HUES64 (cell line): ENCODE measurements around the gene CDHR5.

ENCODE experiments used
- H3K27ac ChIP-seq: 2 replicates; pipeline ENCODE4 v1.7.0; 2013; ENCODE audit warnings: low read depth, low read length, inconsistent platforms
- H3K27me3 ChIP-seq: 2 replicates; pipeline ENCODE4 v1.6.1; 2013; ENCODE audit warnings: mild to moderate bottlenecking, low read length; ENCODE audit not compliant: insufficient read depth
- H3K36me3 ChIP-seq: 2 replicates; pipeline ENCODE4 v1.6.1; 2013; ENCODE audit warnings: mild to moderate bottlenecking, low read length; ENCODE audit not compliant: insufficient read depth
- H3K4me1 ChIP-seq: 2 replicates; pipeline ENCODE4 v1.6.1; 2013; ENCODE audit warnings: mild to moderate bottlenecking, low read length, moderate library complexity; ENCODE audit not compliant: insufficient read depth
- H3K4me3 ChIP-seq: 2 replicates; pipeline ENCODE4 v1.5.1; 2013; ENCODE audit warnings: mild to moderate bottlenecking, low read length, moderate library complexity
- H3K9ac ChIP-seq: 2 replicates; pipeline ENCODE4 v1.6.1; 2013; ENCODE audit warnings: mild to moderate bottlenecking, low read depth, low read length
- H3K9me3 ChIP-seq: 2 replicates; pipeline ENCODE4 v1.6.1; 2013; ENCODE audit warnings: low read depth, low read length; ENCODE audit not compliant: insufficient read depth
- WGBS: fragments of 150-250, 120-280 bp; methylation state at CpG from one replicate; pipeline ENCODE4 v1.1.7; 2013; ENCODE audit warnings: missing lambda C conversion rate; 5-methylcytosine and 5-hydroxymethylcytosine counted together

The CDHR5 gene

GRCh38 chr11:593347-593746, 31.4 kb downstream of the CDHR5 start:
- H3K36me3 ChIP-seq: peaks cover 94% of the 10 kb centered on the region
- H3K4me3 ChIP-seq: no peak overlapping the region
- H3K27ac ChIP-seq: no peak overlapping the region
- H3K9ac ChIP-seq: no peak overlapping the region
- 94% methylated on average over 21 of the region's 21 CpGs for WGBS
- H3K9me3 ChIP-seq: no peaks in the 10 kb centered on the region
- no peaks in the 10 kb centered on the region for H3K4me1 ChIP-seq
- no peaks in the 10 kb centered on the region for H3K27me3 ChIP-seq

DNA sequence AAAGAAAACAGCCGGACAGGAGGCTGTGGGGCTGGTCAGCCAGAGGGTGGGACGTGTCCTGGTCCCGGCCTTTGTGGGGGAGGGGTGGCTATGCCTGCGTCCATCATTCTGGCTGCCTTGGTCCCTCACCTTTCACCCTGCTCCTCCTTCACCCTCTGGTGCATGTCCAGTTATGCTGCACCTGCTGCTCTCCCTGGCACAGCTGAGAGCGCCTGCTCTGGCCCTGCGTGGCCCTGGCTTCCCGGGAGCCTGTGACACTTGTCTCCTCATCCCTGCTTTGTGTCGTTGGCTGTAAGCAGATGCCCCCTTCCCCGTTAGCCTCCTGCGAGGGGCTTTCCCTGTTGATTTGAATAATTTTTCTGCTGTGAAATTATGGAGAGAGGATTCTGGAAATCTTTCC, 31.8 kb downstream of the CDHR5 start:
- WGBS: 96% methylated on average over 10 of the region's 10 CpGs
- Histone ChIP-seq H3K36me3 (peaks cover 93% of the 10 kb centered on the region), H3K27me3 (no peaks in the 10 kb centered on the region), H3K9ac (no peak overlapping the region), H3K9me3 (no peaks in the 10 kb centered on the region), H3K4me3 (no peak overlapping the region), H3K4me1 (no peaks in the 10 kb centered on the region), H3K27ac (no peak overlapping the region)

DNA sequence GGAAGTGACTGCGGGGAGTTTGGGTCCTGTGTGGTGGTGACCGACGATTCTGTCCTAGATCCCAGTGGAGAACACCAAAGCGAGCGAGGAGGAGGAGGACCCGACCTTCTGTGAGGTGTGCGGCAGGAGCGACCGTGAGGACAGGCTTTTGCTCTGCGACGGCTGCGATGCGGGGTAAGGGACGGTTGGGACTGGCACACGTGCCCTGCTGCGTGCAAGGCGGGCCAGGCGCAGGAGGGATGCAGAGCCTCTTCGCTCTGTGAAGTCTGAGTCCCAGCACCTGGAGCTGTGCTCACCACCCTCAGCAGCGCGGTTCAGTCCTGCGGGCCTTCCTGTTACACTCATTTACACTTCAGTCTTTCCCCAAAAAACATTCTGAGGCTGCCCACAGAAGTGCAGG, 32.3 kb downstream of the CDHR5 start:
- Histone ChIP-seq H3K27ac (no peak overlapping the region), H3K36me3 (peaks cover 93% of the 10 kb centered on the region), H3K4me3 (no peak overlapping the region), H3K9ac (no peak overlapping the region), H3K9me3 (no peaks in the 10 kb centered on the region), H3K27me3 (no peaks in the 10 kb centered on the region), H3K4me1 (no peaks in the 10 kb centered on the region)
- WGBS: 96% methylated on average over 22 of the region's 22 CpGs

DNA sequence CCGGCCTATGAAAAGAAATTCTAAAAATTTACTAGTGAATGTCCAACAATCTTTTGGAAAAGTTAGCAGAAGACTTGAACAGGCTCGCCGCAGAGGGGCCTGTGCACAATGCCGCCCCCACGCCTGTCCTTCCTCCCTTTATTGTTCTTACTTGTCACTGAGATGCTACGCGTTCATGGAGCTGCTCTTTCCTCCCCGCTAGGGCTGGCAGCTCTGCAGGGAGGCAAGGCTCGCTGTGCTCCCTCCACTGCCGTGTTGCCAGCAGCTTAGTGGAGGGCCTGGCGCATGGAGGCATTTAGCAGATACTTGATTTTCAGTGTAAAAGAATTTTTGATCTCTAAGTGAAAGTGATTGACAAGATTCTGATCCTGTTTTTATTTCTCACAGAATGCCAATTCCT, 33.8 kb downstream of the CDHR5 start:
- Histone ChIP-seq H3K27me3 (no peaks in the 10 kb centered on the region), H3K27ac (no peak overlapping the region), H3K4me3 (no peak overlapping the region), H3K9ac (no peak overlapping the region), H3K4me1 (no peaks in the 10 kb centered on the region), H3K9me3 (no peaks in the 10 kb centered on the region), H3K36me3 (peaks cover 94% of the 10 kb centered on the region)
- 91% methylated on average over 11 of the region's 11 CpGs for WGBS

- H3K36me3 ChIP-seq: peaks cover 83% of the 10 kb centered on the region
- no peak overlapping the region for H3K9ac ChIP-seq
- no peak overlapping the region for H3K27ac ChIP-seq
- H3K27me3 ChIP-seq: no peaks in the 10 kb centered on the region
- H3K4me1 ChIP-seq: no peaks in the 10 kb centered on the region
- H3K9me3 ChIP-seq: no peaks in the 10 kb centered on the region
- H3K4me3 ChIP-seq: no peak overlapping the region
- 95% methylated on average over 26 of the region's 26 CpGs for WGBS
Measured at GRCh38 chr11:589798-590197, 35.0 kb downstream of the CDHR5 start.

- Histone ChIP-seq H3K4me1 (no peaks in the 10 kb centered on the region), H3K27me3 (no peaks in the 10 kb centered on the region), H3K27ac (no peak overlapping the region), H3K9me3 (no peaks in the 10 kb centered on the region), H3K4me3 (no peak overlapping the region), H3K36me3 (peaks cover 75% of the 10 kb centered on the region), H3K9ac (no peak overlapping the region)
- 95% methylated on average over 6 of the region's 6 CpGs for WGBS
Measured at GRCh38 chr11:587978-588380, 36.8 kb downstream of the CDHR5 start.

GRCh38 chr11:587546-587945, 37.2 kb downstream of the CDHR5 start:
- Histone ChIP-seq H3K9ac (no peak overlapping the region), H3K27ac (no peak overlapping the region), H3K9me3 (no peaks in the 10 kb centered on the region), H3K4me1 (no peaks in the 10 kb centered on the region), H3K36me3 (peaks cover 75% of the 10 kb centered on the region), H3K4me3 (no peak overlapping the region), H3K27me3 (no peaks in the 10 kb centered on the region)
- WGBS: 95% methylated on average over 7 of the region's 8 CpGs

- 96% methylated on average over 32 of the region's 32 CpGs for WGBS
Measured at GRCh38 chr11:586376-587316, 38.1 kb downstream of the CDHR5 start.

DNA sequence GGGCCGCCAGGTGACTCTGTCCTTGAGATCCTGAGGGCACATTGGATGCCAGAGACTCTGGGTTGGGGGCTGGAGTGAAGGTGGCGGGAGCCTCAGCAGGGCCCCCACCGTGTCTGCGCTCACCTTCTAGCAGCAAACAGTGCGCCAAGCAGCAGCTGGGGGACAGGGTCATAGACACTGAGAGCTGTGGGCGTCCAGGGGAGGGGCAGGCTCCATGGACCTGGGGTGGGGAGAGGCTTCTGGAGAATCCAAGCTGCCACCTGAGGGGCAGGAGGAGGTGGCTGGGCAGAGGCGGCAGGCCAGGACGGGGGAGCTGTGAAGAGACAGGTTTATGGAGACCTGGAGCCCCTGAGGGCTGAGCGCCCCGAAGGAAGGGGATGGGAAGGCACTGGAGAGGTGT, 40.5 kb downstream of the CDHR5 start:
- Histone ChIP-seq H3K27ac (no peak overlapping the region), H3K9ac (no peak overlapping the region), H3K4me1 (no peaks in the 10 kb centered on the region), H3K36me3 (peaks cover 57% of the 10 kb centered on the region), H3K27me3 (no peaks in the 10 kb centered on the region), H3K4me3 (no peak overlapping the region), H3K9me3 (no peaks in the 10 kb centered on the region)
- WGBS: 94% methylated on average over 10 of the region's 10 CpGs

More at GRCh38 chr11:586376-587316, 38.1 kb downstream of the CDHR5 start:
- H3K4me3 ChIP-seq: no peak overlapping the region
- H3K4me1 ChIP-seq: no peaks in the 10 kb centered on the region
- no peak overlapping the region for H3K9ac ChIP-seq
- no peak overlapping the region for H3K27ac ChIP-seq
- H3K9me3 ChIP-seq: no peaks in the 10 kb centered on the region
- no peaks in the 10 kb centered on the region for H3K27me3 ChIP-seq
- H3K36me3 ChIP-seq: peaks cover 75% of the 10 kb centered on the region

DNA sequence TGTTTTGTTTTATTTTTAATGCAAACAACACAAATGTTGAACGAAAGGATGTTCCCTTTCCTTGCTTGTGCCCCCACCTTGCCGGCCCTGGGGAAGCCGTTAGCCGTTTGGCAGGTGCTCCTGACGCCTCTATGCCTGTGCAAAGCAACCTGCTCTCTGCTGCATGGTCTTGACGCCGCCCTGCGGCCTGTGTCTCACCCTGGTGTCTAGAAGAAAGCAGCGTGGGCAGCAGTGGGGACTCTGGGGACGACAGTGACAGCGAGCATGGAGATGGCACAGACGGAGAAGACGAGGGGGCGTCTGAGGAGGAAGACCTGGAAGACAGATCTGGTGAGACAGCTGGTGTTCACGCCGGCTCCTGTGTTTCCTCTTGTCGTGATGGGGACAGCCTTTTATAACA, 43.0 kb downstream of the CDHR5 start:
- no peak overlapping the region for H3K27ac ChIP-seq
- no peak overlapping the region for H3K9ac ChIP-seq
- H3K27me3 ChIP-seq: no peaks in the 10 kb centered on the region
- no peaks in the 10 kb centered on the region for H3K4me1 ChIP-seq
- no peak overlapping the region for H3K4me3 ChIP-seq
- H3K36me3 ChIP-seq: peaks cover 39% of the 10 kb centered on the region
- 95% methylated on average over 17 of the region's 17 CpGs for WGBS
- H3K9me3 ChIP-seq: no peaks in the 10 kb centered on the region

DNA sequence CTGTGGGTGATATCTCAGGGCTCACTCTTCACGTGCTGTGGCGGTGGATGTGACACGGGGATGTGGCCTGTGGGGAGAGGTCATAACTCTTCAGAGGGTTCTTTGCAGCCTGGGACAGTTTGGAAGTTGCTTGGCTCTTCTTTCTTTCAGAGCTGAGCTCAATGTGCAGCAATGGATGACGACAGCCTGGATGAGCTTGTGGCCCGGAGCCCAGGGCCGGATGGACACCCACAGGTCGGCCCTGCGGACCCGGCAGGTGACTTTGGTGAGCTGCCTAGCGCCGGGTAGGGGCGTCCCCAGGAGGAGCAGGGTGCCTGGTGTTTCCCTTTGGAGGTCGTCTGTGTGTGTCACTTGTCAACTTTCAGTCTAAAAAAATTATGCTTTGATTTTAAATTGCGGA, 43.4 kb downstream of the CDHR5 start:
- no peak overlapping the region for H3K27ac ChIP-seq
- no peak overlapping the region for H3K4me3 ChIP-seq
- 97% methylated on average over 14 of the region's 14 CpGs for WGBS
- peaks cover 35% of the 10 kb centered on the region for H3K36me3 ChIP-seq
- H3K4me1 ChIP-seq: no peaks in the 10 kb centered on the region
- no peak overlapping the region for H3K9ac ChIP-seq
- no peaks in the 10 kb centered on the region for H3K27me3 ChIP-seq
- H3K9me3 ChIP-seq: no peaks in the 10 kb centered on the region
